GM21423 (cell line): Measurements from ENCODE around the gene OR2M5.

ENCODE experiments used
- ATAC-seq: cut with Tn5 transposase; IDR thresholded peaks from one replicate; pipeline ENCODE4 v1.9.1; 2021; ENCODE audit warnings: mild to moderate bottlenecking, moderate library complexity; ENCODE audit not compliant: unreplicated experiment

The OR2M5 gene

GRCh38 chr1:248144513-248145198 is at the start of gene OR2M5:
Gene OR2M5 (plus strand): TSS chr1:248145148. CDS start chr1:248145148, 0 bp downstream.
- ATAC-seq, result no peak

DNA sequence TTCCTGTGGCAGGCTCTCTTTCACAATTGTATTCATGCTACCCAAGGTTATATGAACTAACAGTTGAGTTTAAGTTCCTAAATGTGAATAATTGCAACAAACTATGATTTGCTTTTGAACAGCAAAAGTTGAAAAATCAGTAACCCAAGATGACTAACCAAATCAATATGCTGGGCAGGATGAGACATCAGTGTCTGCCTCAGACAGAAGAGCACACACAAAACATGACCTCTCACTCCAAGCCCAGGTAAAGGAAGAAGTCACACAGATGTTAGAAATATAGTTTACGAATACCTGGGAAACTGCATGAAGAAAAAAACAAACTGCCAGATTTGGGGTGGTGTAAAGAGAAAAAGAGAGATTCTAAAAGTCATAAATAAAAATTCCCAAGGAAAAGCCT is 46.4 kb upstream of the OR2M5 start:
- no peak for ATAC-seq

DNA sequence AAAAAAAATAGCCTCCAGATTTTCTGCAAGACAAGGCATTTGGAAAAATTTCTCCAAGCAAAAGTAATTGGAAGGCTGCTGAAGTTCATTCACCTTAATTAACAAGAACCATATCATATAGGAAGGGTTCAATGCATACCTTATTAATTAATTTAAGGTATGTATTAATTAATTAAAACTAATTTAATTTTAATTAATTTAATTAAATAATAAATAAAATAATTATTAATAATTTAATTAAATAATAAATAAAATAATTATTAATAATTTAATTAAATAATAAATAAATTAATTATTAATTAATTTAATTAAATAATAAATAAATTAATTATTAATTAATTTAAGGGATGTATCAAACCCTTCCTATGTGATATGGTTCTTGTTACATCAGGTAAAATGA is 42.1 kb upstream of the OR2M5 start:
- no peak for ATAC-seq

- ATAC-seq, result no peak
These were observed 33.8 kb upstream of the OR2M5 start for GRCh38 chr1:248111157-248111556.

DNA sequence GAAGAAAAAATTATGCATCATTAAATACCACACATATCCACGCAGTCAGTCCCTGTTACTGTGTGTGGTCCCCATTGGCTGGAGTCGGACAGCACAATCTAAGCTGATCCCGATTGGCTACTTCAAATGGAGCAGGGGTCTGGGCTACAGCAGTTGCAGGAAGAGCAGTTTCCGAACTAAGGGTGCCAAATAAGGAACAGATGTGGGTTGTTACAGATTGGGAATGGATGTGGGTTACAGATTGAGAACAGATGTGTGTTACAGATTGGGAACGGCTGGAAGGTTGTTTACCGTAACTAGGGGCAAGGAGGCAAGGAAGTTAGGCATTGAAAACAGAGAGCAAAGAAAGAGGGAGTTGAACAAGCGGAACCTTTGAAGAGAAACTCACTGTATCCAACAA is 30.1 kb upstream of the OR2M5 start:
- no peak for ATAC-seq

- ATAC-seq, result no peak
These were observed 17.3 kb upstream of the OR2M5 start for GRCh38 chr1:248127653-248128052.

DNA sequence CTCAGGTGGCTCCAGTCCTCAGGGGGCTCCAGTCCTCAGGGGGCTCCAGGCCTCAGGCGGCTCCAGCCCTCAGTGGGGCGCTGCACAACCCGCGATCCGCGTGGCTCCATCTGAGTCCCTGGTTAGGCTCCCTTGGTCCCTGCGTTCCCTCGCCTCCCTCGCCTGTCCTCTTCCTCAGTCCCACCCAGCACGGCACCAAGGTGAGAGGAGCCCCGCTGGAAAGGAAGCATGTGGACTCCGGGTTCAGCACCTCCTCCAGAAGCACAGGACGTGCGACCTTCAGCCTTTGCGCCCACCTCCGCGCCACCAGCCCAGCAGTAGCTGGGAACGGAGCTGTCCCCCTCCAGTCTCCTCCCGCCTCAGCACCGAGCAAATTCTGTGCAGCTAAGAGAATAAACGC is 8.1 kb upstream of the OR2M5 start:
- ATAC-seq, result no peak

GRCh38 chr1:248140846-248141245 is 4.1 kb upstream of the OR2M5 start:
- ATAC-seq, result no peak

- ATAC-seq, result no peak
These were observed 1.6 kb upstream of the OR2M5 start for GRCh38 chr1:248143311-248143710.

DNA sequence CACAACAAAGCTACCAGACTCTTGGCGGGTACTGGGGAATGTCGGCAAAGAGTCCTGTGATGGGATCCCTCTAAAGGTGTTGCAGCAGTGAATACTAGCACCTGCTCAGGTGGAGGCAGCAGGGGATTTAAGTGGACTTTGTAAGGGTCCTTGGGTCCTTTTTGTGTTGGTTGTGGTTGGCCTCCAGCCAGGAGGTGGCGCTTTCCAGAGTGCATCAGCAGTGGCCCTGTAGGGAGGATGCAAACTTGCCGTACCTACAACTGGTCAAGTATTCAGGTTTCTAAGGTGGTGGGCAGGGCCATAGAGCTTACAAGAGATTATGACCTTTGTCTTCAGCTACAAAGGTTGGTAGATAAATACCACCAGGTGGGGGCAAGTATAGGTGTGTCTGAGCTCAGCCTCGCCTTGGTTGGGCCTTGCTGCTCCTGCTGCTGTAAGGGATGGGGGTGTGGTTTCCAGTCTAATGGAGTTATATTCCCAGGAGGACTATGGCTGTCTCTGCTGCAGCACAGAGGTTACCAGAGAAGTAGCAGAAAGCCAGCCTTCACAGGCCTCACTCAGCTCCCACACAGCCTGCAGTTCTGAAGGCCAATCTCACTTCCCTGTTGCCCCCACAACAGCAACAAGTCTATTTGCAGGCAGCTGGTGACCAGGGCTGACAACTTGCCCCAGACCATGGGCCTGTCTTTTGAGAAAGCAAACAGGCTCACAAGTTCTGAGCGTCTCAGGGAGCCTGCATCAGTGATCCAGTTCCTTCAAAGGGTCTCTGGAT is 7.3 kb downstream of the OR2M5 start:
- no peak for ATAC-seq

GRCh38 chr1:248155927-248156326 is 11.0 kb downstream of the OR2M5 start:
- ATAC-seq, result no peak

- no peak for ATAC-seq
These were observed 13.8 kb downstream of the OR2M5 start for GRCh38 chr1:248158758-248159157.

DNA sequence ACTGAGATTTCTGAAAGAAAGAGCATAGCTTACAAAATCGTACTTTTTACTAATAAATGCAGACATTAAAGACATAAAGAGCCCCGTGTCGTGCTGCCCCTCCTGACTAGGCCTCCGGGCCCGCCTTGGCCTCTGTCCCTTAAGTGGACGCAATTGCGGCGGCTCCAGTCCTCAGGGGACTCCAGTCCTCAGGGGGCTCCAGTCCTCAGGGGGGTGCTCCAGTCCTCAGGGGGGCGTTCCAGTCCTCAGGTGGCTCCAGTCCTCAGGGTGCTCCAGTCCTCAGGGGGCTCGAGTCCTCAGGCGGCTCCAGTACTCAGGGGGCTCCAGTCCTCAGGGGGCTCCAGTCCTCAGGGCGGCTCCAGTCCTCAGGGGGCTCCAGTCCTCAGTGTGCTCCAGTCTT is 19.1 kb downstream of the OR2M5 start:
- ATAC-seq, result no peak

GRCh38 chr1:248165186-248165585 is 20.2 kb downstream of the OR2M5 start:
- ATAC-seq, result no peak

- no peak for ATAC-seq
These were observed 29.6 kb downstream of the OR2M5 start, which contains the start of gene OR2M2 for GRCh38 chr1:248174521-248174920. Gene OR2M2 (plus strand): TSS chr1:248174821. CDS start chr1:248179986, 5,165 bp downstream.

DNA sequence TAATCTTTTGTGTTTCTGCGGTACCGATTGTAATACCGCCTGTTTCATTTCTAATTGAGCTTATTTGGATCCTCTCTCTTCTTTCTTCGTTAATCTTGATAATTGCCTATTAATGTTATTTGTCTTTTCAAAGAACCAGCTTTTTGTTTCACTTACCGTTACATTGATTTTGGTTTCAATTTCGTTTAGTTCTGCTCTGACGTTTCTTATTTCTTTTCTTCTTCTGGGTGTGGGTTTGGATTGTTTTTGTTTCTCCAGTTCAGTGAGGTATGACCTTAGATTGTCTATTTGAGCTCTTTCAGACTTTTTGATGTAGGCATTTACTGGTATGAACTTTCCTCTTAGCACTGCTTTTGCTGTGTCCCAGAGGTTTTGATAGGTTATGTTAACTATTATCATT is 39.0 kb downstream of the OR2M5 start:
- no peak for ATAC-seq

GRCh38 chr1:248187363-248187762 is 42.4 kb downstream of the OR2M5 start:
- ATAC-seq, result no peak

- no peak for ATAC-seq
These were observed 44.1 kb downstream of the OR2M5 start for GRCh38 chr1:248189026-248189425.

GRCh38 chr1:248194117-248194516 is 49.2 kb downstream of the OR2M5 start:
- ATAC-seq, result no peak
